H9 (cell line): ENCODE measurements around the gene GPR89B. TPM values are rescaled to one million over a fixed set of nuclear protein-coding genes. Genes with fewer than 3 reads are reported as not detected.
"Not testable (repeated sequence)": the region's sequence is repeated elsewhere in the genome, so short reads cannot be mapped to it uniquely, and the experiment has no call there.

Source experiments
- DNase-seq: peaks from one replicate; pipeline ENCODE4 v3.0.0-alpha.2; 2017
- H2AFZ ChIP-seq: one replicate; pipeline ENCODE4 v1.6.1; 2013; ENCODE audit warnings: mild to moderate bottlenecking, low read length, control low read depth, moderate library complexity
- H2AK5ac ChIP-seq: 2 replicates; pipeline ENCODE4 v1.6.1; 2013; ENCODE audit warnings: low read length, control low read depth, mixed read lengths; ENCODE audit not compliant: insufficient read length
- H2BK120ac ChIP-seq: one replicate; pipeline ENCODE4 v1.6.1; 2013; ENCODE audit warnings: low read depth, mild to moderate bottlenecking, low read length, control low read depth, inconsistent platforms; ENCODE audit not compliant: poor library complexity, severe bottlenecking
- H2BK12ac ChIP-seq: 2 replicates; pipeline ENCODE4 v1.6.1; 2013; ENCODE audit warnings: low read length, control low read depth, mixed read lengths, low read depth; ENCODE audit not compliant: insufficient read length
- H2BK15ac ChIP-seq: 2 replicates; pipeline ENCODE4 v1.6.1; 2013; ENCODE audit warnings: low read depth, low read length, control low read depth
- H2BK20ac ChIP-seq: one replicate; pipeline ENCODE4 v1.6.1; 2013; ENCODE audit warnings: low read depth, mild to moderate bottlenecking, low read length, control low read depth, inconsistent platforms; ENCODE audit not compliant: poor library complexity, severe bottlenecking
- H2BK5ac ChIP-seq: 2 replicates; pipeline ENCODE4 v1.6.1; 2013; ENCODE audit warnings: low read length, control low read depth, mixed read lengths; ENCODE audit not compliant: insufficient read length
- H3K14ac ChIP-seq: 2 replicates; pipeline ENCODE4 v1.6.1; 2013; ENCODE audit warnings: low read length, control low read depth; ENCODE audit not compliant: insufficient read depth
- H3K18ac ChIP-seq: 2 replicates; pipeline ENCODE4 v1.6.1; 2013; ENCODE audit warnings: low read depth, mild to moderate bottlenecking, mixed read lengths, low read length, control low read depth; ENCODE audit not compliant: insufficient read length
- H3K23ac ChIP-seq: 2 replicates; pipeline ENCODE4 v1.6.1; 2013; ENCODE audit warnings: low read length, control low read depth, mixed read lengths, low read depth; ENCODE audit not compliant: insufficient read length
- H3K23me2 ChIP-seq: 2 replicates; pipeline ENCODE4 v1.6.1; 2013; ENCODE audit warnings: low read depth, mild to moderate bottlenecking, mixed read lengths, low read length, control low read depth; ENCODE audit not compliant: insufficient read length, poor library complexity, severe bottlenecking
- H3K27ac ChIP-seq: 2 replicates; pipeline ENCODE4 v1.5.1; 2013; ENCODE audit warnings: low read length, control low read depth, mixed read lengths, low read depth; ENCODE audit not compliant: insufficient read length
- H3K27me3 ChIP-seq: 2 replicates; pipeline ENCODE4 v1.6.1; 2013; ENCODE audit warnings: low read length, control low read depth, inconsistent platforms; ENCODE audit not compliant: insufficient read depth
- H3K4ac ChIP-seq: 2 replicates; pipeline ENCODE4 v1.6.1; 2013; ENCODE audit warnings: low read depth, mild to moderate bottlenecking, control low read depth, inconsistent platforms, low read length, moderate library complexity
- H3K4me1 ChIP-seq: 2 replicates; pipeline ENCODE4 v1.6.1; 2013; ENCODE audit warnings: low read length, control low read depth, inconsistent platforms; ENCODE audit not compliant: insufficient read depth
- H3K4me2 ChIP-seq: 2 replicates; pipeline ENCODE4 v1.6.1; 2013; ENCODE audit warnings: low read length, control low read depth, mixed read lengths; ENCODE audit not compliant: insufficient read length, insufficient read depth
- H3K56ac ChIP-seq: 2 replicates; pipeline ENCODE4 v1.6.1; 2013; ENCODE audit warnings: low read depth, mild to moderate bottlenecking, mixed read lengths, low read length, control low read depth; ENCODE audit not compliant: insufficient read length
- H3K79me1 ChIP-seq: 2 replicates; pipeline ENCODE4 v1.6.1; 2013; ENCODE audit warnings: low read depth, mild to moderate bottlenecking, moderate library complexity, low read length, control low read depth, inconsistent platforms; ENCODE audit not compliant: insufficient read depth, poor library complexity, severe bottlenecking
- H3K79me2 ChIP-seq: 2 replicates; pipeline ENCODE4 v1.6.1; 2013; ENCODE audit warnings: low read length, control low read depth, inconsistent platforms; ENCODE audit not compliant: insufficient read depth
- H3K9ac ChIP-seq: 2 replicates; pipeline ENCODE4 v1.6.1; 2013; ENCODE audit warnings: low read length, control low read depth, mixed read lengths; ENCODE audit not compliant: insufficient read length; ENCODE audit errors: extremely low read depth
- H3K9me3 ChIP-seq: one replicate; pipeline ENCODE4 v1.6.1; 2013; ENCODE audit warnings: low read depth, low read length, inconsistent platforms; ENCODE audit not compliant: control insufficient read depth
- H3T11ph ChIP-seq: one replicate; pipeline ENCODE4 v1.6.1; 2013; ENCODE audit warnings: mild to moderate bottlenecking, low read length, control low read depth, inconsistent platforms
- H4K20me1 ChIP-seq: one replicate; pipeline ENCODE4 v1.6.1; 2013; ENCODE audit not compliant: control insufficient read depth, insufficient read length, insufficient read depth
- H4K5ac ChIP-seq: 2 replicates; pipeline ENCODE4 v1.6.1; 2013; ENCODE audit warnings: low read depth, mild to moderate bottlenecking, mixed read lengths, low read length, control low read depth; ENCODE audit not compliant: insufficient read length
- H4K8ac ChIP-seq: replicated peaks from 2 replicates; pipeline ENCODE4 v1.6.1; 2013; ENCODE audit warnings: low read length, control low read depth, mixed read lengths, low read depth; ENCODE audit not compliant: insufficient read length
- H4K91ac ChIP-seq: 2 replicates; pipeline ENCODE4 v1.6.1; 2013; ENCODE audit warnings: low read depth, mild to moderate bottlenecking, moderate library complexity, mixed read lengths, low read length, control low read depth; ENCODE audit not compliant: insufficient read length
- H3K27ac Mint-ChIP-seq, 3 experiments: 2 replicates in 2 of 3; 3 replicates in 1 of 3; pipeline ENCODE4 v1.8.0; 2020 to 2021; ENCODE audit warnings: mixed read lengths in 3 of 3, mild to moderate bottlenecking in 1 of 3, moderate library complexity in 1 of 3
- H3K27me3 Mint-ChIP-seq: 2 replicates; pipeline ENCODE4 v1.8.0; 2021; ENCODE audit warnings: low read depth, mild to moderate bottlenecking, moderate library complexity, mixed read lengths
- H3K36me3 Mint-ChIP-seq, 3 experiments: 2 replicates in 2 of 3; 3 replicates in 1 of 3; pipeline ENCODE4 v1.8.0; 2020 to 2021; ENCODE audit warnings: low read depth in 3 of 3, mixed read lengths in 3 of 3; ENCODE audit not compliant: insufficient read depth in 1 of 3
- H3K4me1 Mint-ChIP-seq, 2 experiments: 2 replicates each; pipeline ENCODE4 v1.8.0; 2020; ENCODE audit warnings: mixed read lengths in 2 of 2
- H3K4me3 Mint-ChIP-seq, 2 experiments: 2 replicates in 1 of 2; 3 replicates in 1 of 2; pipeline ENCODE4 v1.8.0; 2020 to 2021; ENCODE audit warnings: mild to moderate bottlenecking in 2 of 2, mixed read lengths in 2 of 2, moderate library complexity in 1 of 2
- H3K9me3 Mint-ChIP-seq, 2 experiments: 2 replicates in 1 of 2; 3 replicates in 1 of 2; pipeline ENCODE4 v1.8.0; 2020; ENCODE audit warnings: mild to moderate bottlenecking in 2 of 2, mixed read lengths in 2 of 2, moderate library complexity in 1 of 2
- WGBS: extraction: QIAGEN DNeasy Blood & Tissue Kit; methylation state at CpG from one replicate; pipeline ENCODE4 v1.1.7; 2013; ENCODE audit warnings: missing lambda C conversion rate, low lambda C conversion rate, mixed read lengths; ENCODE audit not compliant: insufficient read length; ENCODE audit errors: extremely low coverage; 5-methylcytosine and 5-hydroxymethylcytosine counted together
- total RNA-seq: library from RNA; stranded (reverse); gene quantifications from 2 replicates; pipeline ENCODE4 v1.2.1, GENCODE V29; 2021

The GPR89B gene
- total RNA-seq, 1 experiment from 2014 or later: 15.1 TPM

DNA sequence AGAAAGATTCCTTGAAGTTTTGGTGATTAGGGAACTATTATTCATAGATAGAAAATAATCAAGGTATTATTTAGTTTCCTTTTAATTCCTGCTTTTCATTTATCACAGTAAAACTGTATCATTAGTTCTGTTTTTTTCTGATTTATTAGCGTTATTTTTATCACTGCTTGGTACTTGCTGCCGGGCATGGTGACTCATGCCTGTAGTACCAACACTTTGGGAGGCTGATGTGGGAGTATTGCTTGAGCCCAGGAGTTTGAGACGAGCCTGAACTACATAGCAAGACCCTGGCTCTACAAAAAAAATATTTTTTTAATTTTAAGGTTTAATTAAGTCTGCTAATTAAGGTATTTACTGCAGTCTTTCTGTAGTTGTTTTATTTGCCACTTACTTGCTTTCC, 59.7 kb downstream of the GPR89B start:
- not testable (repeated sequence) for H2BK15ac ChIP-seq, H3K18ac ChIP-seq, H3K9me3 ChIP-seq, H3K4me1 ChIP-seq, H3K23me2 ChIP-seq, H4K5ac ChIP-seq, H3K14ac ChIP-seq, H3K4me3 Mint-ChIP-seq, H3K27ac ChIP-seq, H3K36me3 Mint-ChIP-seq, H3K9me3 Mint-ChIP-seq, H3K27me3 Mint-ChIP-seq, DNase-seq, H4K8ac ChIP-seq, H3K56ac ChIP-seq, H3K4me2 ChIP-seq, H3K27me3 ChIP-seq, H2BK5ac ChIP-seq, H4K20me1 ChIP-seq, H3T11ph ChIP-seq, H2AK5ac ChIP-seq, H2AFZ ChIP-seq, H2BK20ac ChIP-seq, H3K79me2 ChIP-seq, H3K23ac ChIP-seq, H2BK12ac ChIP-seq, H4K91ac ChIP-seq, H3K9ac ChIP-seq, H3K27ac Mint-ChIP-seq, H3K4me1 Mint-ChIP-seq, H3K4ac ChIP-seq, H3K79me1 ChIP-seq, H2BK120ac ChIP-seq
- no CpG with 5 or more reads among the region's 3 CpGs for WGBS

DNA sequence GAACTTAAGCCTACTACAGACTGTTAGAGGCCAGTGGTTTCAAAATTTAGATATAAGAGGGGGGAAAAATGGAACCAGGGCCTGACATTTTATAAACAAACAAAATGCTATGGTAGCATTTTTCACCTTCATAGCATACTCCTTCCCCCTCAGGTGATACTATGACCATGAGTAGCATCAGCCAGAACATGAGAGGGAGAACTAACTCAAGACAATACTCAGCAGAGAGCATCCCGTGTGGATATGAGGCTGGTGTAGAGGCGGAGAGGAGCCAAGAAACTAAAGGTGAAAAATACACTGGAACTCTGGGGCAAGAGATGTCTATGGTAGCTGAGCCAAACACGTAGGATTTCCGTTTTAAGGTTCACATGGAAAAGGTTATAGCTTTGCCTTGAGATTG, 64.7 kb downstream of the GPR89B start:
- not testable (repeated sequence) for H3K27me3 Mint-ChIP-seq, H3K4me2 ChIP-seq, H3K9me3 ChIP-seq, H3K56ac ChIP-seq, H3K79me2 ChIP-seq, H3K9ac ChIP-seq, H3K18ac ChIP-seq, H2BK20ac ChIP-seq, H3K9me3 Mint-ChIP-seq, H2BK5ac ChIP-seq, DNase-seq, H4K20me1 ChIP-seq, H4K91ac ChIP-seq, H2BK120ac ChIP-seq, H2AK5ac ChIP-seq, H4K5ac ChIP-seq, H4K8ac ChIP-seq, H2AFZ ChIP-seq, H3K14ac ChIP-seq, H3K23me2 ChIP-seq, H3K4me3 Mint-ChIP-seq, H3K4ac ChIP-seq, H3K4me1 ChIP-seq, H2BK15ac ChIP-seq, H3K27ac ChIP-seq, H3K79me1 ChIP-seq, H3K27me3 ChIP-seq, H3K27ac Mint-ChIP-seq, H3T11ph ChIP-seq, H3K4me1 Mint-ChIP-seq, H2BK12ac ChIP-seq, H3K23ac ChIP-seq
- no CpG with 5 or more reads among the region's 4 CpGs for WGBS
- peaks cover 3 to 11% (median 3%) of the 10 kb centered on the region in 3 experiments; a peak in 4 of 7 replicates for H3K36me3 Mint-ChIP-seq
